GM10847 (cell line): Measurements from ENCODE around the gene NDFIP1.

Source experiments
- POLR2A ChIP-seq: IDR thresholded peaks from 2 replicates; pipeline ENCODE4 v1.6.1; 2011; ENCODE audit not compliant: insufficient read length; ENCODE audit errors: extremely low read depth

The NDFIP1 gene

GRCh38 chr5:142156839-142157463 lies 48.4 kb downstream of the NDFIP1 start:
- TF ChIP-seq POLR2A = no peak

- TF ChIP-seq POLR2A = no peak
These were observed 50.8 kb downstream of the NDFIP1 start for GRCh38 chr5:142159354-142159753.

GRCh38 chr5:142164315-142164714 lies 55.7 kb downstream of the NDFIP1 start:
- no peak for TF ChIP-seq POLR2A

GRCh38 chr5:142166754-142167153 lies 58.2 kb downstream of the NDFIP1 start:
- no peak for TF ChIP-seq POLR2A

GRCh38 chr5:142167458-142167857 lies 58.9 kb downstream of the NDFIP1 start:
- TF ChIP-seq POLR2A = no peak

- no peak for TF ChIP-seq POLR2A
These were observed 59.8 kb downstream of the NDFIP1 start for GRCh38 chr5:142168365-142168764.

- TF ChIP-seq POLR2A = no peak
These were observed 61.8 kb downstream of the NDFIP1 start for GRCh38 chr5:142170254-142170953.

GRCh38 chr5:142171270-142171669 lies 62.7 kb downstream of the NDFIP1 start:
- TF ChIP-seq POLR2A = no peak

GRCh38 chr5:142175039-142175438 lies 66.5 kb downstream of the NDFIP1 start:
- no peak for TF ChIP-seq POLR2A

- TF ChIP-seq POLR2A = no peak
These were observed 67.0 kb downstream of the NDFIP1 start for GRCh38 chr5:142175461-142176142.

- TF ChIP-seq POLR2A = no peak
These were observed 67.7 kb downstream of the NDFIP1 start for GRCh38 chr5:142176255-142176654.

GRCh38 chr5:142178651-142179050 lies 70.1 kb downstream of the NDFIP1 start:
- no peak for TF ChIP-seq POLR2A

- no peak for TF ChIP-seq POLR2A
These were observed 71.3 kb downstream of the NDFIP1 start for GRCh38 chr5:142179776-142180387.

GRCh38 chr5:142181096-142181495 lies 72.5 kb downstream of the NDFIP1 start:
- TF ChIP-seq POLR2A = no peak

GRCh38 chr5:142181547-142182163 lies 73.1 kb downstream of the NDFIP1 start:
- no peak for TF ChIP-seq POLR2A
